ENCODE measurements around the gene GAPDHS. TPM values are rescaled to one million over a fixed set of nuclear protein-coding genes. Genes with fewer than 3 reads are reported as not detected.

GAPDHS gene
- total RNA-seq, 1 experiment from 2014 or later = not detected

GRCh38 chr19:35569281-35569781 lies 36.1 kb downstream of the GAPDHS start:
- Histone ChIP-seq H3K9me3 (ENCODE audit: control insufficient read depth in 1 of 2, insufficient read depth in 1 of 2, low read depth in 1 of 2, low read length in 2 of 2) (no peaks in the 10 kb centered on the region), H3K36me3 (ENCODE audit: control insufficient read depth in 1 of 2, insufficient read depth in 2 of 2, low read length in 2 of 2) (no peaks in the 10 kb centered on the region), H3K27ac (ENCODE audit: low read depth, low read length) (no peak overlapping the region), H3K27me3 (ENCODE audit: insufficient read depth, low read length) (no peaks in the 10 kb centered on the region), H3K9ac (ENCODE audit: low read length) (no peak overlapping the region), H3K79me2 (ENCODE audit: insufficient read depth, low read length) (no peaks in the 10 kb centered on the region), H3K4me3 (replicated peaks in 1 of 2; ENCODE audit: low read depth in 1 of 2, low read length in 2 of 2) (no peak overlapping the region), H4K20me1 (ENCODE audit: insufficient read depth) (no peaks in the 10 kb centered on the region), H3K4me1 (ENCODE audit: control insufficient read depth in 1 of 2, insufficient read depth in 2 of 2, low read length in 2 of 2) (no peaks in the 10 kb centered on the region), H3K4me2 (ENCODE audit: low read length) (no peak overlapping the region), H3K9me2 (ENCODE audit: insufficient read depth) (no peaks in the 10 kb centered on the region), H2AFZ (ENCODE audit: low read depth, low read length, poor library complexity, severe bottlenecking) (no peak overlapping the region)
- TF ChIP-seq REST (IDR thresholded peaks at IDR 0.05; ENCODE audit: low read depth) (no peak), ZBTB33 (IDR thresholded peaks at IDR 0.05; ENCODE audit: extremely low read depth, insufficient replicate concordance, low read length) (no peak), TCF7L2 (IDR thresholded peaks at IDR 0.05; ENCODE audit: borderline replicate concordance, extremely low read depth, insufficient read depth, insufficient read length) (no peak), JUND (IDR thresholded peaks at IDR 0.05) (no peak), YY1 (IDR thresholded peaks at IDR 0.05; ENCODE audit: extremely low read depth, insufficient replicate concordance, low read depth, low read length) (no peak), ATF3 (IDR thresholded peaks at IDR 0.05) (no peak), FOSL1 (IDR thresholded peaks at IDR 0.05; ENCODE audit: low read depth) (no peak), SRF (IDR thresholded peaks at IDR 0.05; ENCODE audit: low read depth) (no peak), POLR2A (IDR thresholded peaks at IDR 0.05; ENCODE audit: borderline replicate concordance, extremely low read depth, insufficient read depth, insufficient read length) (no peak), EZH2phosphoT487 (IDR thresholded peaks at IDR 0.05; ENCODE audit: borderline replicate concordance) (no peak), SP1 (IDR thresholded peaks at IDR 0.05; ENCODE audit: low read depth) (no peak), EGR1 (IDR thresholded peaks at IDR 0.05; ENCODE audit: low read depth) (no peak), EZH2 (IDR thresholded peaks at IDR 0.05) (no peak), CTCF (IDR thresholded peaks at IDR 0.05 in 2 of 3, conservative IDR thresholded peaks at IDR 0.05 in 1 of 3; ENCODE audit: borderline replicate concordance in 1 of 3, insufficient read depth in 1 of 3, low read depth in 2 of 3, low read length in 2 of 3) (no peak), ZFX (IDR thresholded peaks at IDR 0.05) (no peak)
- no TSS peak for BruUV-seq (replicated peaks)
- intact Hi-C loops (cut with micrococcal nuclease) = no loop called here
- RAD21 ChIA-PET (ENCODE audit: low non-redundant PET in 1 of 2, low total read pairs in 2 of 2, uncharacterized antibody in 2 of 2, unreplicated experiment in 2 of 2) = no interaction called here
- ATAC-seq = no peak
- POLR2A ChIA-PET = no interaction called here
- no peak for DNase-seq (ENCODE audit: low read depth, low spot score)
- CTCF ChIA-PET = no interaction called here
